SH-SY5Y (cell line): Measurements from ENCODE around the gene FMNL3.

Experiments
- GATA2 ChIP-seq: IDR thresholded peaks from 2 replicates; pipeline ENCODE4 v1.6.1; 2011; ENCODE audit warnings: mild to moderate bottlenecking, low read depth, low read length
- GATA3 ChIP-seq: IDR thresholded peaks from 2 replicates; pipeline ENCODE4 v1.6.1; 2011; ENCODE audit warnings: low read depth, mild to moderate bottlenecking, low read length, moderate library complexity

Gene FMNL3, protein sequence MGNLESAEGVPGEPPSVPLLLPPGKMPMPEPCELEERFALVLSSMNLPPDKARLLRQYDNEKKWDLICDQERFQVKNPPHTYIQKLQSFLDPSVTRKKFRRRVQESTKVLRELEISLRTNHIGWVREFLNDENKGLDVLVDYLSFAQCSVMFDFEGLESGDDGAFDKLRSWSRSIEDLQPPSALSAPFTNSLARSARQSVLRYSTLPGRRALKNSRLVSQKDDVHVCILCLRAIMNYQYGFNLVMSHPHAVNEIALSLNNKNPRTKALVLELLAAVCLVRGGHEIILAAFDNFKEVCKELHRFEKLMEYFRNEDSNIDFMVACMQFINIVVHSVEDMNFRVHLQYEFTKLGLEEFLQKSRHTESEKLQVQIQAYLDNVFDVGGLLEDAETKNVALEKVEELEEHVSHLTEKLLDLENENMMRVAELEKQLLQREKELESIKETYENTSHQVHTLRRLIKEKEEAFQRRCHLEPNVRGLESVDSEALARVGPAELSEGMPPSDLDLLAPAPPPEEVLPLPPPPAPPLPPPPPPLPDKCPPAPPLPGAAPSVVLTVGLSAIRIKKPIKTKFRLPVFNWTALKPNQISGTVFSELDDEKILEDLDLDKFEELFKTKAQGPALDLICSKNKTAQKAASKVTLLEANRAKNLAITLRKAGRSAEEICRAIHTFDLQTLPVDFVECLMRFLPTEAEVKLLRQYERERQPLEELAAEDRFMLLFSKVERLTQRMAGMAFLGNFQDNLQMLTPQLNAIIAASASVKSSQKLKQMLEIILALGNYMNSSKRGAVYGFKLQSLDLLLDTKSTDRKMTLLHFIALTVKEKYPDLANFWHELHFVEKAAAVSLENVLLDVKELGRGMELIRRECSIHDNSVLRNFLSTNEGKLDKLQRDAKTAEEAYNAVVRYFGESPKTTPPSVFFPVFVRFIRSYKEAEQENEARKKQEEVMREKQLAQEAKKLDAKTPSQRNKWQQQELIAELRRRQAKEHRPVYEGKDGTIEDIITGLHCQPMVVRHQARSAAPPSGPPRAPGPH

GRCh38 chr12:49707128-49707811 is at the start of gene FMNL3:
Gene FMNL3 (minus strand): TSS chr12:49707405. CDS start chr12:49707180, 225 bp downstream.
- TF ChIP-seq GATA3 (no peak), GATA2 (no peak)

DNA sequence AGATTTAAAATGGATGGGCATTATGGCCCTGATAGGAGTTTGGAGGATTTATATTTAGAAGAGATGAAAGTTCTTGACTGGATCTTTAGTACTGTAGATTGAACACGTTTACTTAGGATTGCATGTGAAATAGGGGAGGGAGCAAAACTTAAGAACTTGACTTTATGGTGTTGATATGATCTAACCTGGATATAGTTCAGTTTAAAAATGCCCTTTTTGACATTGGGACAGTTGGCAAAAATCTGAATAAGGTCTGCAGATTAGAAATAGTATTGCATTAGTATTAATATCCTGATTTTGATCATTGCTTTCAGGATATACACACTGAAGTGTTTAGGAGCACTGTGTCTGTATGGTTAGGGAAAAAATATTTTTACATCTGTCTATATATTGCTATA is 43.8 kb upstream of the FMNL3 start:
- TF ChIP-seq GATA3, result no peak
- TF ChIP-seq GATA2, result no peak

DNA sequence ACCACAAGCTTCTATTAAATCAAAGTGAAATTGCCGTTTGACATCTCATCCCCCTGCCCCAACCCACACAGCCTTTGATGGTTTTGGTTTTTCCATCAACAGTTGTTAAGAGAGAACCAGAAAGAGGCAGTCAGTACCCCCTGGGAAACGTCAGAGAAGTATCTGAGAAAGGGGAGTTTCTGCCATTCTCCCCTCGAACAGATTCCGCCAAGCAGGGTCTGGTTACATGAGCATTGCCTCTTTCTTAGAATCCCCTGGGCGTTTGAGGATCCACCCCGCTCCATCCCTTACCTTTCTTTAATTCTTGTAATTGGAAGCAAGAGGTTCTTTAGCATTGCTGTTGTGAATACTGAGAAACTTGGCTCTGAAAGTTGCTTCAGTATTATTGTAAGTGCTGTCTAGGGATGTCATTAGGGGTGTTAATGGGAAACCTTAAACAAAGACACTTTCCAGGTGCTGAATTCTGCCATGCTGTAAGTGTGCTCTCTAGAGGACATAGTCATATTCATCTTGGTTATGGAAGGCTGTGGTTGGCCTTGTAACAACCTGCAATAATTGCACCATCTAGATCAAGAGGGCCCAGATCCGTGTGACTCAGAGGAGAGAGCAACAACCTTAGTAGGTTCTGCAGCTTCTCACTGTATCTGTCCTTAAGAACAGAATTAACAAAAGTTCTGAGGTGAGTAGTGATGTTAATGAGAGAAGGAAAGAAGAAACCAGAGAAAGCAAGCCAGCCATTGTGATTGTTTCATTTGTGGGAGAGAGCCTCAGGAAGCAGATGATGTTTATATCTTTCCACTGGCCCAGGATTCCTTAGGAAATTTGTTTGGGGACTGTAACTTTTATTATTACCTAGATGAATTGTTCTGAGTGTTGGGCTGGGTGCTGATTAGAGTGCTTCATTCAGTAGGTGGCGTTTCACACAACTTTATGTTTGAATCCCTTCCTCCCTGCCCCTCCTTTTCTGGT is 43.1 kb upstream of the FMNL3 start:
- no peak for TF ChIP-seq GATA2
- no peak for TF ChIP-seq GATA3

GRCh38 chr12:49748800-49749199 is 41.6 kb upstream of the FMNL3 start:
- TF ChIP-seq GATA3 (no peak), GATA2 (no peak)

GRCh38 chr12:49748306-49748705 is 41.1 kb upstream of the FMNL3 start:
- TF ChIP-seq GATA3, result no peak
- no peak for TF ChIP-seq GATA2

- TF ChIP-seq GATA3 (no peak), GATA2 (no peak)
Measured at GRCh38 chr12:49744363-49744885, 37.2 kb upstream of the FMNL3 start.

DNA sequence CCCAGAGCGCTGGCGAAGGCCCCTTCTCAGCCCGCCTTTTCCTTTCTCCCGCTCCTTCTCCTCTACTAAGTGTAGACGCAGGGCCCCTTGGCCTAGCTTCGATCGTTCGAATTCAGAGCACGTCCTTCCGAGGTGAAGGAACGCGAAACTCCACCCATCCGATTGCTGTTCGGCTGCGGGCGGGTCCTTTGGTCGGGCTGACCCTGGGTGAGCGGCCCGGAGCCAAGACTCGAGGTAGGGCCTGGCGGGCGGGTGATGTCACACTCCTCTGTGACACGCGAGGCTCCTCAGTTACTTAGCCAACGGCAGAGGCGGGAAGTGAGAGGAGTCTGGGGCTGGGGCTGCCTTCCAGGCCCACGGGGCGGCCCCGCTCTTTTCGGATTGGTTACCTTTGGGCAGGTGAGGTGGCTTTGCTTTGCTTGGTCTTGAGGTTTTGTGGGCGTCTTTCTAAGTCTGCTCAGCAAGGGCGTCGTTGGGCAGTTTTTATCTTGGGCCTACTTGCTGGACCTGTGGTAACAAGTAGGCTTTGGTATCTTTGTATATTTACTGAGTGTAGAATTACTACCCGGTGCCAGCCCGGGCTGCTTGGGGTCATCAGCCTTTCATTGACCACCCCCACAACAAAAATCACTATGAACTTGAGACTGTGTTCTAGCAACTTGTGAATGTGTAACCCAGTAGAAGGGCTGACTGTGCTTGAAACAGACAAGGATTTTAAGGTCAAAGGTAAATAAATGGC is 34.8 kb upstream of the FMNL3 start:
- no peak for TF ChIP-seq GATA3
- TF ChIP-seq GATA2, result no peak

DNA sequence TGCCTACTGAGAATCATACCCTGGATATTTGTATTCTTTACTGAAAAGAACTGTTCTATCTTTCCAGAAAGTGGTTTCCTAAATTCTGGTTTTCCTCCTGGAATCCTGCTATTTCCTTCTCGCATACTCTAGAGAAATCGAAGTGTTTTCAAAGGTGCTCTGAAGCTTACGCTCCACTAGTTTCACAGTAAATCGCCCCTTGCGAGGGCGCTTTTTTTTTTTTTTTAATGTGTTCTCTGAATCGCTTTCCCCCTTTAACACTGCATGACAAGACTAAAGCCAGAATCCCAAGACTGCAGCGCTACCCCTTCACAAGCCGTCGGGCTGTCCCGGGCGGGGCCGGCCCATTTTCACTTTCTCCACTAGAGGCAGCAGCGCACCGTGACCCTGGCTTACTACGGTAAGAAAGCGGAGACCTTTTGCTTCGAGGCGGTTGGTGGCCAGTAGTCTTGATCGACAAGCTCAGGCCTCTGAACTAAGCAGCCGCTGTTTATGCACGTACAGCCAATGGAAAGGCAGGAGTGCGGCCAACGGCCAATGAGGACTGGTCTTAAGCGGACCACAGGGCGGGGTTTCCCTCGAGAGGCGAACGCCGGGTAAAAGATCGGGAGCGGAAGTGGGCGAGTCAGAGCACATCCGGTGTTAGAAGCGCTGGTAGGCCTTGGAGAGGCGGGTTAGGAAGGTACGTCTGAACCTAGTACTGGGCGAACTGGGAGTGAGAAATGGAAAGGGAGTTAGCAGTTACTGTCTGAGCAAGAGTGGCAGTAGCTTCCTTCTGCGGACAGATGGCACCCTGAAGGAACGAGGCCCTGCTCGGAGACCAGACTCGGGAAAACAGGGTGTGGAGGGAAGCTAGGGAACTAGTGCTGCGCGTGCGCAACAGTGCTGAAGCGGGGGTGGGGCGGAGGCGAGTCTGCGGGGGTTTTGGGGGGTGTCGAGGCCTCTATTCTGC is 34.0 kb upstream of the FMNL3 start, which contains the start of gene TMBIM6:
Gene TMBIM6 (plus strand): TSS at position 628 of the 952 bp plus-strand sequence. CDS start 10,937 bp downstream, outside the sequence.
- no peak for TF ChIP-seq GATA2
- TF ChIP-seq GATA3, result no peak

DNA sequence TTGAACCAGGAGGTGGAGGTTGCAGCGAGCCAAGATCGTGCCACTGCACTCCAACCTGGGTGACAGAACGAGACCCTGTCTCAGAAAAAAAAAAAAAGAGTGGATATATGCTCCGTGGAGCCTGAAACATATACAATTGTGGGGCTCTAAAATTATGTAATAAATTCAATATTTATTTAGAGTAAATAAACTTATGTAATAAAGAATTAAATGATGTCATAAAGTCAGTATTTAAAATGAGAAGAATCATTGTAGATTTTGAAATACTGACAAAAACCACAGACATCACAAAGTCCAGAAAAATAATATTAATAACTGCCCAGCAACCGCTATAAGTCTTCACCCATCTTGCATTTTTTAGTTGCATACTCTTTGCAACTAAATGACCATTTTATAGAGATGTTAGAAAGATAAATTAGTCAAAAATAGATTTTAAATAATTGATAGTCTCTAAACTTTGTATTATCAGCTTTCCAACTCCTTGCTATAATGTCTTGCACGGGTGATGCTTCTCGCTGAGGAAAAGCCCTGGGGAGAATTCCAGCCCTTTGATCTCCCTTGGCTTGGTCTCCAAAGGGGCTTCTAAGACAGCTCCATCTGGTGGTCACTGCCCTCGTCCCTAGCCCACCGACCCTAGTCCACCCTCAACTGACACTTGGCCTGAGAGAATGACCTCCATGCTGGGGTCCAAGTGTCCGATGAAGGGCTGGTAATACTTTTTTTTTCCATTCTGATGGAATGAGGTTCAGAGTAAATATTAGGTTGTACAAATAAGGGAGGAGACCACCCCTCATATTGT is 26.2 kb upstream of the FMNL3 start:
- TF ChIP-seq GATA2 (no peak), GATA3 (no peak)

GRCh38 chr12:49730568-49731101 is 23.4 kb upstream of the FMNL3 start:
- TF ChIP-seq GATA2 (no peak), GATA3 (no peak)
